SW480 (cell line): ENCODE measurements around the gene SLC7A4.

Experiments used
- DNase-seq: peaks from one replicate; pipeline ENCODE4 v3.0.0-alpha.2; 2016; ENCODE audit warnings: low spot score

SLC7A4 gene

DNA sequence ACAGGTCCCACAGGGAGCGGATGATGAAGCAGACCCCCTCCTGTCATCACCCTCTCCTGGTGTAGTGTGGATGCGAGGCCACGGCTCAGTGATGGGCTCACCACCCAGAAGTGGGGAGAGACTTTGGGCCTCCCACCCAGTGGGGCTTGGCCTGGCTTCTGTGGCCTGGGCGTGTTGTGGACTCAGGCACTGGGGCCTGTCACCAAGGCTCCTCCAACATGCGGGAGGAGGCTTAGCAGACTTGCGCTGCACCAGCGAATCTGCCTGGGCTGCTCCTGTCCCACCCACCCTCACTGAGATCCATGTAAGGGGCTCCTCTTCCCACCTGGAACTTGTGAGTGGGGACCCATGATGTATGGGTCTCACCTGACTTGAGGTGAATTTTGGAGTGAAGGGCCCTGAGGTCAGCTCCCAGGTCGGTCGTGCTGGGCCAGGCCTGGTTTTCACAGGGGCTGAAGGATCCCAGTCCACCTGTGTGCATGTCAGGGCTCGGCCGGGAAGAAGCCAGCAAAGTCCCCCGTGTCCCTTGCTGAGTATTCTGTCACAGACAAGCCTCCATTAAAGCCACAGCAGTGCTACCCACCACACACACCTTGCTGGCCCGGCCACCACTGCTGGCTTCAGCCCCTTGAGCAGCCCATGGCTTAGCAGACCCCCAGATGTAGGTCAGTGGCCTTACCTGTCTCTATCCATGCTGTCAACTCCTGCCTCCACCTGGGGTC, 34.7 kb downstream of the SLC7A4 start:
- DNase-seq, result no peak

DNA sequence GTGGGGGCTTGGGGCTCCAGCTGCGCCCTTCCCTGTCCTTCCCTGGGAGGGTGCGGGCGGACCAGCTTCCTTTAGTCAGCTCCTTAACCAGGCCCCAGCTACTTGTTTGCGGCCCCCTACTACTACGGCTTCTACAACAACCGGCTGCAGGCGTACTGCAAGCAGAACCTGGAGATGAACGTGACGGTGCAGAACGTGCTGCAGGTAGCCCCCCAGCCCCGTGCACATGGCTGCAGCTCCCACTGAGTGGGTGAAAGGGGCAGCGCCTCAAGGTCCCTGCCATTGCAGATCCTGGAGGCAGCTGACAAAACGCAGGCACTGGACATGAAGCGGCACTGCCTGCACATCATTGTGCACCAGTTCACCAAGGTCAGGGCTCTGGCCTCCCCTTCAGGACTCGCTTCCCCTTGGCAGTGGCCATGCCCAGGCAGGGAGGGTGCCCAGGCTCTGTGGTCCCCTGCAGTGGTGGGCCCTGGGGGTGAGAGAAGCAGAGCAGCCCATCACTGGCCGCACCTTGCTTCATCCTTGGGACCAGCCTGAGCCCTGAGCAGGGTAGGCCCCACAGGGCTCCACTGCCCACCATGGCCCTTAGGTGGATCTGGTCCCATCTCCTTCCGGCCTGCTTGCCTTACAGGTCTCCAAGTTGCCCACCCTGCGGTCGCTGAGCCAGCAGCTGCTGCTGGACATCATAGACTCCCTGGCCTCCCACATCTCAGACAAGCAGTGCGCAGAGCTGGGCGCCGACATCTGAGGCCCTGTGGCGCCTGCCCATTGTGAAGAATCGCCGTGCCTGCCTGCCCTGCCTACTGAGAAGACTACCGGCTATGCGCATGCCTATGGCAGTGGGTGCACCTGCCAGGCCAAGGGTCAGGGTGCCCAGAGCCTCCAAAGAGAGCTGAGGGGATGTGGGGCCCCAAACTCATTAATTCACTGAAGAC, 35.5 kb downstream of the SLC7A4 start:
- DNase-seq, result no peak

DNA sequence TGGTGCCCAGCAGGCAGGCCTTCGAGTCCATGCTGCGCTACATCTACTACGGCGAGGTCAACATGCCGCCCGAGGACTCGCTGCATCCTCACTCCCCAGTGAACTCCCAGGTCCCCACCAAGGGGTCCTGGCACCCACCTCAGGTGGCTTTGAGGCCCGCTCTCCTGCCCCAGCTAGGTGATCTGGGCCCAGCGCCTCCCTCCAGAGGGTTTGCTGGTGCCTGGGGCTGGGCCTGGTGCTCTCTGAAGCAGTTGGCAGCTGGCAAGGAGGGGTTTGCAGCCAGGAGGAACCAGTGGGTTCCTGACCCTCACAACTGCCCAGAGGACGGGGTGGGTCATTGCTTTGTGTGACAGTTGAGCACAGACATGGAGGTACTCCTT, 36.3 kb downstream of the SLC7A4 start:
- DNase-seq, result no peak

DNA sequence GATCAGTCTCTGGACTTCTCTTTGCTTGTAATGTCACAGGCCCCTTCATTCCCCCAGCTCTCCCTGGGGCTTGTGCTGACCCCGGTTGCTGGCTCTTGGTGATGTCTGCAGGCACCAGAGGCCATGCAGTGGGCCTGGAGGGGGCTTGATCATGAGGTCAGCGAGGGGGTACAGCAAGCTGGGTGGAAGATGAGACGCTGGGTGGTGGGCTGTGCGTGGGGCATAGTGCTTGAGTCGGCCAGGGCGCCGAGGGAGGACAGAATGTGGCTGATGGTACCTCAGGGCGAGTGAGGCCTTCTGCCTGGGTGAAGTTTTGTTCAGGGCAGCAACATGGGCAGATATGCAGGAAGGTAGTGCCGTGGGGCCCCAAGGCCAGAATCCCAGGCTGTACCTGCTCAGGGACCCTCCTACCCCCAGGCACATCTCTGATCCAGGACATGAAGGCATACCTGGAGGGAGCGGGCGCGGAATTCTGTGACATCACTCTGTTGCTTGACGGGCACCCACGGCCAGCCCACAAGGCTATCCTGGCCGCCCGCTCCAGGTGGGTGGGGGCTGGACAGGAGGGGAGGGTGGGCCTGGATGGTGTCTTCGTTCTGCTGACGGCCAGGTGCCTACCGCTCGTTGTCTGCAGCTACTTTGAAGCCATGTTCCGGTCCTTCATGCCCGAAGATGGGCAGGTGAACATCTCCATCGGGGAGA, 36.9 kb downstream of the SLC7A4 start:
- no peak for DNase-seq

DNA sequence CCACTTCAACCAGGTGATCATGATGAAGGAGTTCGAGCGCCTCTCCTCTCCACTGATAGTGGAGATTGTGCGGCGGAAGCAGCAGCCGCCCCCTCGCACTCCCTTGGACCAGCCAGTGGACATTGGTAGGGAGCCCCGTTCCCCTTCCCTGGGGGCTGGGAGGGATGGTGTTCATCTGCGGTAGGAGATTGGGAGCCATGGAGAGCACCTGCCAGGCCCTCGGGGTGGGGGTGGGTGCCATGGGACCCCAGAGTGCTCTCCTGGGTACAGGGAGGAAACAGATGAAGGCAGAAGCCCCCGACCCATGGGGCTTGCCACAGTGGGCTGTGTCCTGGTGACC, 37.5 kb downstream of the SLC7A4 start:
- DNase-seq, result no peak

DNA sequence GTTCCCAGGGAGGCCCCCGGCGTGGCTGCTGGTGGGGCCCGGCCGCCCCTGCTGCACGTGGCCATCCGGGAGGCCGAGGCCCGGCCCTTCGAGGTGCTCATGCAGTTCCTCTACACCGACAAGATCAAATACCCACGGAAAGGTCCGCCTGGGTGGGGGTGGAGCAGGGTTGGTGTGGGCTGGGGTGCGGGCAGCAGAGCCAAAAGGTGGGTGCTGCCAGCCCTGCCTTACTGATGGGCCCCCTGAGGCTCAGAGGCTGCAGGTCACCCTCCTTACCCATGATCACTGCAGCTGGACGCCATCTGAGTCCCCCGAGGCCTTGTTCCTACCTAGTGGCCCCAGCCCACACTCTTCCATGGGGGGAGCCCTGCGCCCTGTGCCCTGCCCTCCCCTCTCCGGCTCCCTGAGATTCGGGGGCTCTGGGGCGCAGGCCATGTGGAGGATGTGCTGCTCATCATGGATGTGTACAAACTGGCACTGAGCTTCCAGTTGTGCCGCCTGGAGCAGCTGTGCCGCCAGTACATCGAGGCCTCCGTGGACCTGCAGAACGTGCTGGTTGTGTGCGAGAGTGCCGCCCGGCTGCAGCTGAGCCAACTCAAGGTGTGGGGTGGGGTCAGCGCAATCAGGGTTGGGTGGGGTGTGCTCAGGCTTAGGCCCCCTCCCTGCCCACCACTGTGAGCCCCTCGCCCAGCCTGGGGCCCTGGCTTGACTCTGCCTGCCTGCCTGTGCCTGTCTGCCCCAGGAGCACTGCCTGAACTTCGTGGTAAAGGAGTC, 38.0 kb downstream of the SLC7A4 start:
- DNase-seq, result no peak

DNA sequence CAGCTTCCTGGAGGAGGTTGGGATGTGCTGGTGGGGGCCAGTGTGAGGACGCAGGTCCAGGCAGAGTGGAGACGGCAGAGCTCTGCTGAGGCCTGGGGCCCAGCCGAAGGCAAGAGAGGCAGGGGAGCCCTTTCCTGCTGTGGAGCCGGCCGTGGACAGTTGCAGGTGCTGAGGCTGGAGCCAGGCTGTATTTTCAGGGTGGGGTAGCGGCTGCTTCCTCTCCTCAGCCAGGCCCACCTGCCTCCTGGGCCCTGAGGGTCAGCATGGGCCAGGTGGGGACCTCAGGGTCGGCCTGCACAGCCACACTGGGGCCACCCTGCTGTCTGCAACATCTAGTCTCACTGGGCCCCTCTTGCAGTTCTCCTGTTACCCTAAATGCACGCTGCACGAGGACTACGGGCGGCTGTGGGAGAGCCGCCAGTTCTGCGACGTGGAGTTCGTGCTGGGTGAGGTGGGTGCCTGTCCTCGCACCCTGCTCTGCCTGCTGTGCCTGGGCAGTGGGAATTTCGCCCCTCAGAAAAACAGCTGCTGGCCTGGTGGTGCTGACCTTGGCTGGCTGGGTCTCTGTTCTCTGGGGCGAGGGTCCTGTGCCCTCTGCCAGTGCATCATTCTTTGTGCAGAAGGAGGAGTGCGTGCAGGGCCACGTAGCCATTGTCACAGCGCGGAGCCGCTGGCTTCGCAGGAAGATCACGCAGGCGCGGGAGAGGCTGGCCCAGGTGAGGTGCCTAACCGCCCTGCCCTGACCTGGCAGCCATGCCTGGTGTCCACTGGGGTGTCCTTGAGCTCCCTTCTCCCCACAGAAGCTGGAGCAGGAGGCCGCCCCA, 38.8 kb downstream of the SLC7A4 start:
- no peak for DNase-seq

DNA sequence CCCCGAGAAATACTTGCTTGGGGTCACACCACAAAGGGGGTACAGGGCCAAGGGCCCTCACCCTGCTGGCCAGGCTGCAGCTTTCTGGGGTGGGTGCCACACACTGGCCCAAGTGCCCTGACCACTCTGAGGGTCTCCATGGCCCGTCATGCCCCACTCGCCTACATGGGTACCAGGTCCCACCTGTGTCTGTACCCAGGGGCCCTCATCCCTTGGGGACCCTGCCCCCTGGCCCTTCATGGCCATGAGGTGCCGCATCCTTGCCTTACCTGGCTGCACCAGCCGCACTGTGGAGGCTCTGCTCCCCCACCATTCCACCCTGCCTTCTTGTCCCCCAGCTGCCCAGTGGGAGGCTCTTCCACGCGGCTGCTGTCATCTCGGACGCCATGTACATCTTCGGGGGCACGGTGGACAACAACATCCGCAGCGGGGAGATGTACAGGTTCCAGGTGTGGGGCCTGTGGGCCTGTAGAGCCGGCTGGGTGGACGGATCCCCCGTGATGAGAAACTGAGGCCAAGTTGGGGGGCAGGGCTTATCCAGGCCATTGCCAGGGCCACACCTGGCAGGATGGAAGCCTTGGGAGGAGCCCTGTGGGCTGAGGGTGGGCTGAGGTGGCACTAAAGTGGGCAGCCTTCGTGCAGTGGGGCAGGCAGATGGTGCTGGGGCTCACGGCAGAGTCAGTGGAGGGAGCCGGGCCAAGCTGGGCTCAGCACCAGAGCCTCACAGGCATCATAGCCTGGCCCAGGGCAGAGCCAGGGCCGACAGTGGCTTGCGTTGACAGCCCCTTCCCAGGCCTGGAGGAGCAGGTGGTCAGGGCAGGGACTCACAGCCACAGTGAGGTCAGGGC, 39.7 kb downstream of the SLC7A4 start:
- no peak for DNase-seq

DNA sequence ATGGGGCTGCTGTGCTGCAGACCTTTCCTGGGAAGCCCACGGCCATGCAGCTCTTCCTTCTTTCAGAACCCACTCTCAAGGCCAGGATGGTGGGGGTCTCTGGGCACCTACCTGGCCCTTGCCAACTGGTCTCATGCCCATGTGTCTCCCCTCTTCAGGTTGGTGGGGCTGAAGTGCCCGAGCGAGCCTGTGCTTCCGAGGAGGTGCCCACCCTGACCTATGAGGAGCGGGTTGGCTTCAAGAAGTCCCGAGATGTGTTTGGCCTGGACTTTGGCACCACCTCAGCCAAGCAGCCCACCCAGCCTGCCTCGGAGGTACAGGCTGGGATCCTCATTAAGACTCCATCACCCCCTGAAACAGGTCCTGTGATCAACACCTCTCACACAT, 40.3 kb downstream of the SLC7A4 start:
- no peak for DNase-seq

DNA sequence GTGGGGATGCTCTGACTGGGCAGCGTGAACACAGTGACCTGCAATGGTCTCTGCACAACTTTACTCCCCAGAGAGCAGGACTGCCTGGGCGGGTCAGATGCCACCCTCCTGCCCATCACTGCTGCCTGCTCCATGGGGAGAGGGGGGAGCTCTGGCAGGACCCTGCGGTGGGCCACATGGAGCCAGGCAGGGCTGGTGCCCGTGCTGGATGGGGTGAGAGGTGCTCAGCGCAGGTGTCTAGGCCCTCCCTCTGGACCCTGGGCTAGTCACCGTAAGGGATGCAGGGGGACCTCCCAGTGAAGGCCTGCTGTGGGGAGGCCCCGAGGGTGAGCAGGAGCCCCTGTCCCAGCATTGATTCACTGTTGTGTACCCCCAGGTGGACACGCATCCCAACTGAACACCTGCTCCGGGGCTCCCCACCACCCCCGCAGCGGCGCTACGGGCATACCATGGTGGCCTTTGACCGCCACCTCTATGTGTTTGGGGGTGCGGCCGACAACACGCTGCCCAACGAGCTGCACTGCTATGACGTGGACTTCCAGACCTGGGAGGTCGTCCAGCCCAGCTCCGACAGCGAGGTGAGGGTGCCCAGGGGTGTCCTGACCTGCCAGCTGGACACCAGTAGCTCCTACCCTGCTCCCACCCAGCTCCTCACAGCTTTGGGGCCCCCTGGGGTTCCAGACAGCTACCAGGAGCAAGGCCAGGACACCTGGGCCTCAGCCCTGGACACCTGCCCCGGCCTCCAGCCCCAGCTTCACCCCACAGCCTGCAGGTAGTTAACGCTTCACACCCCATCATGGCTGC, 40.9 kb downstream of the SLC7A4 start:
- no peak for DNase-seq

DNA sequence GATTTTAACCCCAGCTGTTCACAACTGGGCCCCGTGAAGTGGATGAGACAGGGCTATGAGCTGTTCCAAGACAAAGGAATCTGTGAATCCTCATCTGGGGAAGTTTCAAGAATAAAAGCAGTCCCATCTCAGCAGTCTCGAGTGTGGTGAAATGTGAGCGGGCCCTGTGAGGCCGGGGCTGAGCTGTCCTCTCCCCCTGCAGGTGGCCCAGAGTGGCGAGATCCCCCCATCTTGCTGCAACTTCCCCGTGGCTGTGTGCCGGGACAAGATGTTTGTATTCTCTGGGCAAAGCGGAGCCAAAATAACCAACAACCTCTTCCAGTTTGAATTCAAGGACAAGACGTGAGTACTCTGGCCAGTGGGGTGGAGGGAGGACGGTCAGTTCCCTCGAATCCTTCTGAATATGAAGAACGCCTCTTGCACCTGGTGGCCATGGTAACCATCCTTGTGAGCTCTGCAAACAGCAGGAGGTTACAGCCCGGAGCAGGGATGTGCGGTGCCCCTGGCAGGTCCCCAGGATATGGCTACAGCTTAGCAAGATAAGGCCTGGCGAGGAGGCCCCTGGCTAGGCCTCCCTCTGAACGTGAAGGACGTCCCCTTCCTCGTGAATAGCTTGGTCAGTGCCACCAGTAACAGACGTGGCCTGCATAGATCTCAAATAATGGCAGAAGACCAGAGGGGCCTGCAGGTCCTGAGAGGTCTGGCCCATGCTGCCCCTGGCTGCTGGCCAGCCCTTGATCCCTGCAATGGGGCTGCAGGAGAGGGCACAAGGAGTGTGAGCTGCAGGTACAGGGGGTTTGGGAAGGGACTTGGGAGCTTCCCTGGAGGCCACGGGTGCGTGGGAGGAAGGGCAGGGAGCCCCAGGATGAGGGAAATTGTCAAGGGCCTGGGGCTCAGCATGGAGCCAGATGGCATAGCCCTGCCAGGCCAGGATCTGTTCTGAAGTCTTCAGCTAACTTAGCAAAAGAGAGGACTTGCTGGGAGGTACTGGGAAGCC, 41.9 kb downstream of the SLC7A4 start:
- DNase-seq, result no peak

DNA sequence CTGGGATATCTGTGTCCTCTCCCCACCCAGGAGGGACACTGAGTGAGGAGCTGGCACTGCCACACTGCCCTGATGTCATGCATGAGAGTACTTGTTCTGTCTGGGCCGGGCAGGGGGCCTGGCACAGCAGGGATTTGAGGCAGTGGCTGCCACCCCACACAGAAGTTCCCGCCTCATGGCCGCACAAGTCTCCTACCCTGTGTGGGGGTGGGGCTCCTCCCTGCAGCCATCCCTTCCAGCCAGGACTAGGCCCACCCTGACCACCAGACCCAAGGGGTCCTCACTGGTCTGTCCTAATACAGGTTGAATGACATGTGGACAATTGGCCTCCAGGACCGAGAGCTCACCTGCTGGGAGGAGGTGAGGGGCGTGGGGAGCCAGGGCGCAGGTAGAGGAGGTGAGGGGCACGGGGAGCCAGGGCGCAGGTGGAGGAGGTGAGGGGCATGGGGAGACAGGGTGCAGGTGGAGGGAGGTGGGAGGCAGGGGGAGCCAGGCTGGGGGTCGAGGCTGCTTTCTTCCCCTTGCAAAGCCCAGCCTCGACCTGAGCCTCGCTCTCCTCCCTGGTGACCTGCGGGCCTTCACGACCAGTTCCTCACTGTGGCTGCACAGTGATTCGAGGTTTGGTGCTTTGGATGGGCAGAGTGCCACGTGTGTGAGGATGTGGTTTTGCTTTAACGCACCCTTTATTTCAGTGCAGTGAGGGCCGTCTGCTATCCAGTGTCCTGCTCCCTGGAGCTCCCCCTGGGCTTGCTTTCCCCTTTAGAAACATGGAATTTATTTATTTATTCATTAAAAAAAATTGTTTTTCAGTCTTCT, 42.8 kb downstream of the SLC7A4 start:
- no peak for DNase-seq

DNA sequence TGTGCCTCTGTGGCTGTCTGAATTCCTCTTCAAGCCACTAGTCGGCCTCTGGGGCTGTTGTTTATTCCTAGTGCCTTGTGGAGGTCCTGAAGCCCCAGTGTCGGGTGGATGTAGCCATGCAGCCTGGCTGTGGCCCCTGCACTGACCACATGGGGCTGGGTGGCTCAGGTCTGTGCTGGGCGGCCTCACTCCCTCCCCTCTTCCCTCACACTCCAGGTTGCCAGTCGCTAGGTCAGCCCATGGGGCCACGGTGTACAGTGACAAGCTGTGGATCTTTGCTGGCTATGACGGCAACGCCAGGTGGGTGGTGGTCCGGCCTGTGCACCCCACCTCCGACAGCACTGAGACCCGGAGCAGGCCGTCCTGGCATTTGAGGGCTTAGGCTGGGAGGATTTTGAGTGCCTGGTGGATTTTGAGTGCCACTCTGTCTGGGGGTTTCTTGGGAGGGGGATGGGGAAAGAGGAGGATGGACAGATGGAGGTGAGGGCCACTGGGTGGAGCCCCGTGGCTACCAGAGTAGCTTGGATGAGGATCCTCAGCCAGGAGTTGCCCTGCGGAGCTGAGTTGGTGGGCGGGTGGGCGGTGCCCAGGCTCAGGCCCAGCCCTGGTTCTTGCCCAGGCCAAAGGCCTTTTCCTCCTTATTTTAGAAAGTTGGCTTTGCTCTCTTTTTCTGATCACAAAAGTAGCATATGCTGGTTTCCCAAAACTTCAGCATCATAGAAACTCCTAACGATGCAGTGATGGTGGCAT, 43.6 kb downstream of the SLC7A4 start:
- no peak for DNase-seq

DNA sequence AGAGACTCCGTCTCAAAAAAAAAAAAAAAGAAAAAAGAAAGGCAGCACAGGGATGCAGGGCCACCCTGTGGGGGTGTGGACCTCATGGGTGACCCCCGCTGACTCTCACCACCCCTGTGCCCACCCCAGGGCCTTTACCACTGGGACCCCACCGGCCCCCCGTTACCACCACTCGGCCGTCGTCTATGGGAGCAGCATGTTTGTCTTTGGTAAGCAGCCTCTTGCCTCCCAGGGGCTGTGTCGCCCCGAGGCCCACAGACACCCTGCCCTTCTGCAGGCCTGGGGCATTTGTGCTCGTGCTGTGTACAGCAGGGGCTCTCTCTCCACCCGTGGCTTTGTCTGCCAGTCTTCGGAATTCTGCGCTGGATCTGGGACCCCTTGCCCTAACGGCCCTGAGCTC, 45.0 kb downstream of the SLC7A4 start:
- DNase-seq, result no peak

DNA sequence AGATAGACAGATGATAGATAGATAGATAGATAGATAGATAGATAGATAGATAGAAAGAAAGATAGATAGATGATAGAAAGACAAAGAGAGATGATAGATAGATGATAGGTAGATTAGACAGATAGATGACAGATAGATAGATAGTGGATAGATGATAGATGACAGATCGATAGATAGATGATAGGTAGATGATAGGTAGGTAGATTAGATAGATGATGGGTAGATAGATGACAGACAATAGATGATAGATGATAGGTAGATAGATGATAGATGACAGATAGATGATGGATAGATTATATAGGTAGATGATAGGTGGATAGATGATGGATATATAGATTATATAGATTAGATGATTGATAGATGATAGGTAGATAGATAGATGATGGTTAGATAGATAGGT, 46.0 kb downstream of the SLC7A4 start:
- DNase-seq, result no peak

DNA sequence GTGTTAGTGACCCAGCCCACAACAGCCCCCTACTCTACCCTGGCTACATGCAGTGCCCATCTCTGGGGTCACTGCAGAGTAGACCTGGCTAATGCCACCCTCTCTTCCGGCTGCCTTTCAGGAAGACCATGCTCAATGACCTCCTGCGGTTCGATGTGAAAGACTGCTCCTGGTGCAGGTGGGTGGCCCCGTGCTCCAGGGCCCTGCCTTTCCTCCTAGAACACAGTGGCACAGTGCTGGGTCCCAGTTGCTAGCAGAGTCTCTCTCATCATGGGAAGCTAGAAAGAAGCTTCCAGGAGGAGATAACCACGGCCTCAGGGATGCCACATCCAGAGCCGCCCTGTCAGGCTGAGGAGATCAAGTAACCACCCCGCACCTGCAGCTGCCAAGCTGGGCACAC, 46.6 kb downstream of the SLC7A4 start:
- DNase-seq, result no peak
